ENCODE measurements around the gene KASH5. TPM values are rescaled to one million over a fixed set of nuclear protein-coding genes. Genes with fewer than 3 reads are reported as not detected.

Gene KASH5
- total RNA-seq, 1 experiment from 2014 or later: not detected

DNA sequence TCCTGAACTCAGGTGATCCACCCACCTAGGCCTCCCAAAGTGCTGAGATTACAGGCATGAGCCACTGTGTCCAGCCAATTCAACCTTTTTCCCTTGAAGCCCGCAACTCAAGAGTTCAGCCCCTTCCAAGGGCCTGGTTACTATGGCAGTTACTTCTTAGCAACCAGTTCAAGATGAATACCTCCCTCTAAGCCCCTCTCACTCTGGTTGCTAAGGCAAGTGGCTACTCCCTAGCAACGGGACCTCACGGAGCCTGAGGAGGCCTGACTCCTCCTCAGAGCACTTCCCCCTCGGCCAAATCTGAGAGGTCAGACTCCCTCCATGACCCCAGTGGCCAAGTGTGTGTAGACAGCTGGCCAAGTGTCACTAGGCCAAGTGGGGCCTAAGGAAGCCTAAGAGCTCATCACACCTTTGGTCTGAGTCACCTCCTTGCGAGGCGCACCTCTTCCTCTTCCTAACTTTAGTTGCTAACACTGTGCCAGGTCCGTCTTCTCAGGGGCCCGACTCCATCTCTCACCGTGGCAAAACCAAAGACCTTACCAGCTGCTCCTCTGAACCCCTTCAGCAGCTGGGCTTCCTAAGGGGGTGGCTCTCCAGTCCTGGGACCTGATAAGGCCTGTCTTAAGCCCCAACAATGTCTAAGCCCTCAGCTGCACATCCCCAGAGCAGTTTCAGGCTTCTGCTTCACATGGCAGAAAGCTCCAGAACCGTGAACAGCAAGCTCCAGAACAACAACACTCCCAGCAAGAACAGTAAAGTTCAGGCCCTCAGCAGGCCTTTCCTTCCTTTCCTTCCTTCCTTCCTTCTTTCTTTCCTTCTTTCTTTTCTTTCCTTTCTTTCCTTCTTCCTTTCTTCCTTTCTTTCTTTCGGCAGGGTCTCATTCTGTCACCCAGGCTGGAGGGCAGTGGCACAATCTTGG is 43.3 kb upstream of the KASH5 start:
- Histone ChIP-seq H3K23me2 (ENCODE audit: insufficient read length, low read depth, low read length, poor library complexity, severe bottlenecking) (no peaks in the 10 kb centered on the region), H3K4me1 (ENCODE audit: insufficient read depth, low read length) (no peaks in the 10 kb centered on the region), H3K27ac (ENCODE audit: insufficient read length, low read depth, low read length) (no peak overlapping the region), H3K79me1 (ENCODE audit: insufficient read depth, low read depth, low read length, poor library complexity, severe bottlenecking) (no peaks in the 10 kb centered on the region), H4K8ac (replicated peaks; ENCODE audit: insufficient read length, low read depth, low read length) (no peak overlapping the region), H3T11ph (ENCODE audit: low read length) (no peak overlapping the region), H3K23ac (ENCODE audit: insufficient read length, low read depth, low read length) (no peak overlapping the region), H3K56ac (ENCODE audit: insufficient read length, low read depth, low read length) (no peak overlapping the region), H3K18ac (ENCODE audit: insufficient read length, low read depth, low read length) (no peak overlapping the region), H2AFZ (ENCODE audit: low read length) (no peak overlapping the region), H3K14ac (ENCODE audit: insufficient read depth, low read length) (no peak overlapping the region), H2BK5ac (ENCODE audit: insufficient read length, low read length) (no peak overlapping the region), H2BK20ac (ENCODE audit: low read depth, low read length, poor library complexity, severe bottlenecking) (no peak overlapping the region), H4K5ac (ENCODE audit: insufficient read length, low read depth, low read length) (no peak overlapping the region), H2BK120ac (ENCODE audit: low read depth, low read length, poor library complexity, severe bottlenecking) (no peak overlapping the region), H4K91ac (ENCODE audit: insufficient read length, low read depth, low read length) (no peak overlapping the region), H2BK15ac (ENCODE audit: low read depth, low read length) (no peak overlapping the region), H3K4me2 (ENCODE audit: insufficient read depth, insufficient read length, low read length) (no peak overlapping the region), H3K27me3 (ENCODE audit: insufficient read depth, low read length) (no peaks in the 10 kb centered on the region), H4K20me1 (ENCODE audit: control insufficient read depth, insufficient read depth, insufficient read length) (no peaks in the 10 kb centered on the region), H3K79me2 (ENCODE audit: insufficient read depth, low read length) (no peaks in the 10 kb centered on the region), H2BK12ac (ENCODE audit: insufficient read length, low read depth, low read length) (no peak overlapping the region), H3K4ac (ENCODE audit: low read depth, low read length) (no peak overlapping the region), H2AK5ac (ENCODE audit: insufficient read length, low read length) (no peak overlapping the region), H3K9ac (ENCODE audit: extremely low read depth, insufficient read length, low read length) (no peak overlapping the region), H3K9me3 (ENCODE audit: control insufficient read depth, low read depth, low read length) (no peaks in the 10 kb centered on the region)
- no peak for DNase-seq
- Mint-ChIP-seq H3K27me3 (ENCODE audit: low read depth) (no peaks in the 10 kb centered on the region), H3K36me3 (ENCODE audit: insufficient read depth in 1 of 3, low read depth in 3 of 3) (peaks cover 65 to 99% (median 95%) of the 10 kb centered on the region in 3 experiments), H3K9me3 (peaks cover 0 to 3% of the 10 kb centered on the region in 2 experiments; a peak in 2 of 5 replicates), H3K4me3 (peak overlapping the region in 1 of 2 experiments; percentile 46; a peak in 2 of 5 replicates), H3K27ac (peak overlapping the region in 2 of 3 experiments; percentile 11 to 52; a peak in 2 of 7 replicates), H3K4me1 (peaks cover 8 to 16% of the 10 kb centered on the region in 2 experiments)
- TF ChIP-seq, protein P1, sequence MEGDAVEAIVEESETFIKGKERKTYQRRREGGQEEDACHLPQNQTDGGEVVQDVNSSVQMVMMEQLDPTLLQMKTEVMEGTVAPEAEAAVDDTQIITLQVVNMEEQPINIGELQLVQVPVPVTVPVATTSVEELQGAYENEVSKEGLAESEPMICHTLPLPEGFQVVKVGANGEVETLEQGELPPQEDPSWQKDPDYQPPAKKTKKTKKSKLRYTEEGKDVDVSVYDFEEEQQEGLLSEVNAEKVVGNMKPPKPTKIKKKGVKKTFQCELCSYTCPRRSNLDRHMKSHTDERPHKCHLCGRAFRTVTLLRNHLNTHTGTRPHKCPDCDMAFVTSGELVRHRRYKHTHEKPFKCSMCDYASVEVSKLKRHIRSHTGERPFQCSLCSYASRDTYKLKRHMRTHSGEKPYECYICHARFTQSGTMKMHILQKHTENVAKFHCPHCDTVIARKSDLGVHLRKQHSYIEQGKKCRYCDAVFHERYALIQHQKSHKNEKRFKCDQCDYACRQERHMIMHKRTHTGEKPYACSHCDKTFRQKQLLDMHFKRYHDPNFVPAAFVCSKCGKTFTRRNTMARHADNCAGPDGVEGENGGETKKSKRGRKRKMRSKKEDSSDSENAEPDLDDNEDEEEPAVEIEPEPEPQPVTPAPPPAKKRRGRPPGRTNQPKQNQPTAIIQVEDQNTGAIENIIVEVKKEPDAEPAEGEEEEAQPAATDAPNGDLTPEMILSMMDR (conservative IDR thresholded peaks at IDR 0.05): no peak
- WGBS (ENCODE audit: extremely low coverage, insufficient read length, low lambda C conversion rate): no CpG with 5 or more reads among the region's 11 CpGs
